Psoas muscle (tissue), 8 donors: Measurements from ENCODE around the gene SPTBN5. TPM values are rescaled to one million over a fixed set of nuclear protein-coding genes. Genes with fewer than 3 reads are reported as not detected.

Experiments
- ATAC-seq, 4 donors: fragments of 200-7000 bp; cut with Tn5 transposase; one replicate each; pipeline ENCODE4 v1.9.1; 2020; ENCODE audit warnings: moderate library complexity in 3 of 4, mild to moderate bottlenecking in 2 of 4
- DNase-seq, 2 donors: peaks; one replicate each; pipeline ENCODE4 v3.0.0-alpha.2; 2020
- H3K27ac ChIP-seq: fragments of 200-600 bp; one replicate; pipeline ENCODE4 v1.8.0; 2022
- H3K27me3 ChIP-seq, 3 donors: fragments of 200-600 bp in 1 of 3; one replicate each; pipeline versions ENCODE4 v1.6.1 to v1.8.0; 2013 to 2022; ENCODE audit warnings: low read length in 2 of 3, mild to moderate bottlenecking in 2 of 3, moderate library complexity in 1 of 3; ENCODE audit not compliant: insufficient read depth in 3 of 3
- H3K36me3 ChIP-seq, 2 donors: fragments of 200-600 bp in 1 of 2; one replicate each; pipeline versions ENCODE4 v1.6.1 to v1.8.0; 2013 to 2022; ENCODE audit warnings: low read depth in 1 of 2, mild to moderate bottlenecking in 1 of 2, moderate library complexity in 1 of 2; ENCODE audit not compliant: insufficient read depth in 1 of 2
- H3K4me1 ChIP-seq: fragments of 200-600 bp; one replicate; pipeline ENCODE4 v1.8.0; 2022
- H3K4me3 ChIP-seq: fragments of 200-600 bp; one replicate; pipeline ENCODE4 v1.8.0; 2022; ENCODE audit warnings: mild to moderate bottlenecking
- H3K9me3 ChIP-seq: fragments of 200-600 bp; one replicate; pipeline ENCODE4 v1.8.0; 2022
- WGBS, 3 donors: extraction: QIAGEN DNeasy Blood & Tissue Kit; methylation state at CpG; one replicate each; pipeline versions ENCODE4 v1.1.6 to v1.1.7; 2013; 5-methylcytosine and 5-hydroxymethylcytosine counted together
- intact Hi-C, 2 donors: fragments of 100-400 bp; cut with DNase I; formaldehyde crosslinking; loops; one replicate each; pipeline versions ENCODE4 v1.11.0 to v1.14.2; 2022
- polyA plus RNA-seq, 3 donors: library from polyadenylated mRNA; stranded (reverse); fragments of 200-250 nt; gene quantifications; one replicate each; pipeline ENCODE4 v1.2.3, GENCODE V29; 2013
- total RNA-seq, 4 donors: library from RNA; stranded (reverse); fragmentation: NEBNext Ultra II Directional in 2 of 4; extraction: Animal tissue kit (Norgen Biotek cat#: 25700) in 2 of 4; gene quantifications; one replicate each; pipeline versions ENCODE4 v1.2.1 to v1.2.4, GENCODE V29; 2021 to 2023
- TF ChIP-seq, protein P1 (sequence below): fragments of 200-600 bp; IDR thresholded peaks from one replicate; pipeline ENCODE4 v1.8.0; 2022; ENCODE audit warnings: antibody characterized with exemption
- donor health status: healthy with polysubstance abuse.
- donor health status: DM: no; HTN: no; CAD: no; lungs with moderate emphysema.
- donor health status: Bipolar disorder and iron deficiency.
- donor health status: healthy.
- donor health status: DM: yes; HTN: yes; CAD: no.
- donor health status: DM: no; HTN: no; CAD: no.
- donor health status: DM: no; HTN: no; CAD: no.
- donor health status: DM: yes; HTN: yes; CAD: no.

SPTBN5 gene
- total and polyA plus RNA-seq, 7 donors, result 0.10 to 0.47 (median 0.22) TPM

GRCh38 chr15:41932511-41933289 is 38.8 kb upstream of the SPTBN5 start:
- ATAC-seq (no peak), DNase-seq (no peak)
- TF ChIP-seq, protein P1, sequence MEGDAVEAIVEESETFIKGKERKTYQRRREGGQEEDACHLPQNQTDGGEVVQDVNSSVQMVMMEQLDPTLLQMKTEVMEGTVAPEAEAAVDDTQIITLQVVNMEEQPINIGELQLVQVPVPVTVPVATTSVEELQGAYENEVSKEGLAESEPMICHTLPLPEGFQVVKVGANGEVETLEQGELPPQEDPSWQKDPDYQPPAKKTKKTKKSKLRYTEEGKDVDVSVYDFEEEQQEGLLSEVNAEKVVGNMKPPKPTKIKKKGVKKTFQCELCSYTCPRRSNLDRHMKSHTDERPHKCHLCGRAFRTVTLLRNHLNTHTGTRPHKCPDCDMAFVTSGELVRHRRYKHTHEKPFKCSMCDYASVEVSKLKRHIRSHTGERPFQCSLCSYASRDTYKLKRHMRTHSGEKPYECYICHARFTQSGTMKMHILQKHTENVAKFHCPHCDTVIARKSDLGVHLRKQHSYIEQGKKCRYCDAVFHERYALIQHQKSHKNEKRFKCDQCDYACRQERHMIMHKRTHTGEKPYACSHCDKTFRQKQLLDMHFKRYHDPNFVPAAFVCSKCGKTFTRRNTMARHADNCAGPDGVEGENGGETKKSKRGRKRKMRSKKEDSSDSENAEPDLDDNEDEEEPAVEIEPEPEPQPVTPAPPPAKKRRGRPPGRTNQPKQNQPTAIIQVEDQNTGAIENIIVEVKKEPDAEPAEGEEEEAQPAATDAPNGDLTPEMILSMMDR, result no peak
- no peak overlapping the region for H3K27ac ChIP-seq
- no peaks in the 10 kb centered on the region for H3K36me3 ChIP-seq
- no peak overlapping the region for H3K4me3 ChIP-seq
- no peaks in the 10 kb centered on the region for H3K27me3 ChIP-seq
- 71 to 76% (median 76%) methylated on average over 16 of the region's 16 CpGs for WGBS, 3 donors
- H3K9me3 ChIP-seq, result no peaks in the 10 kb centered on the region
- H3K4me1 ChIP-seq, result peaks cover 54% of the 10 kb centered on the region
- intact Hi-C loops, result no loop called here

DNA sequence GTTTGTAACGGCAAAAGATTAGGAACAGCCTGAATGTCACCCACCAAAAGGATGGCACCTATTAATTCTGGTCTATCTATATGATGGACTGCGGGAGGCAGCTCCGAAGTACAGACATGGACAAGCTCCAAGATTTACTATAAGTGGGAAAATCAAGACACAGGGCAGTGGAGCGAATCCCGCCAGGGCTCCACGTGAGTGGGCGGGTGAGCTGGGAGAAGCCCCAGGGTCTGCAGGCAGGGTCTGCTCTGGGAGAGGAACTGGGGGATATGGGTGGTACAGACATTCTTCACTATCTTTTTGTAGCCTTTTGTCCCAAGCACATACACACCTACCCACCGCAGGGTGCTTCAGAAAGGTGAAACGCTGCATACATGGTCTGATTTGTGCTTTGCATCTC is 38.2 kb upstream of the SPTBN5 start:
- TF ChIP-seq, protein P1, result no peak
- intact Hi-C loops, result no loop called here
- H3K9me3 ChIP-seq, result no peaks in the 10 kb centered on the region
- H3K4me1 ChIP-seq, result peaks cover 52% of the 10 kb centered on the region
- H3K27me3 ChIP-seq, result no peaks in the 10 kb centered on the region
- DNase-seq, result no peak
- 94 to 98% (median 95%) methylated on average over 9 of the region's 9 CpGs for WGBS, 3 donors
- H3K27ac ChIP-seq, result no peak overlapping the region
- no peak overlapping the region for H3K4me3 ChIP-seq
- H3K36me3 ChIP-seq, result no peaks in the 10 kb centered on the region
- no peak for ATAC-seq

GRCh38 chr15:41930867-41931222 is 37.0 kb upstream of the SPTBN5 start:
- H3K4me3 ChIP-seq, result no peak overlapping the region
- no peak for DNase-seq
- peak overlapping the region; percentile 61 for H3K27ac ChIP-seq
- intact Hi-C loops, result no loop called here
- peaks cover 53% of the 10 kb centered on the region for H3K4me1 ChIP-seq
- no peaks in the 10 kb centered on the region for H3K27me3 ChIP-seq
- WGBS, 3 donors, result 67 to 71% (median 70%) methylated on average over 2 of the region's 2 CpGs
- H3K36me3 ChIP-seq, result no peaks in the 10 kb centered on the region
- TF ChIP-seq, protein P1, result no peak
- H3K9me3 ChIP-seq, result no peaks in the 10 kb centered on the region
- no peak for ATAC-seq

- Histone ChIP-seq H3K9me3 (no peaks in the 10 kb centered on the region), H3K4me1 (peaks cover 53% of the 10 kb centered on the region), H3K27ac (peak overlapping the region; percentile 61), H3K36me3 (no peaks in the 10 kb centered on the region), H3K27me3 (no peaks in the 10 kb centered on the region), H3K4me3 (no peak overlapping the region)
- 46 to 50% (median 49%) methylated on average over 8 of the region's 8 CpGs for WGBS, 3 donors
- intact Hi-C loops, result no loop called here
- TF ChIP-seq, protein P1, result no peak
- DNase-seq, result peak; percentile 65 to 76
- peak; percentile 74 to 85 (median 81) for ATAC-seq
These were observed 36.5 kb upstream of the SPTBN5 start for GRCh38 chr15:41930221-41930866.
